TTC549 (cell line): ENCODE data around the gene MPZL3.
"Not testable (repeated sequence)": the region's sequence is repeated elsewhere in the genome, so short reads cannot be mapped to it uniquely, and the experiment has no call there.

Experiments used
- FAIRE-seq: peaks from 2 replicates; lab custom pipeline; 2012; peaks lifted over from hg19 to GRCh38; lab: Jason Lieb, UNC

MPZL3 gene

GRCh38 chr11:118212131-118212725 is 39.9 kb downstream of the MPZL3 start:
- FAIRE-seq: no peak

DNA sequence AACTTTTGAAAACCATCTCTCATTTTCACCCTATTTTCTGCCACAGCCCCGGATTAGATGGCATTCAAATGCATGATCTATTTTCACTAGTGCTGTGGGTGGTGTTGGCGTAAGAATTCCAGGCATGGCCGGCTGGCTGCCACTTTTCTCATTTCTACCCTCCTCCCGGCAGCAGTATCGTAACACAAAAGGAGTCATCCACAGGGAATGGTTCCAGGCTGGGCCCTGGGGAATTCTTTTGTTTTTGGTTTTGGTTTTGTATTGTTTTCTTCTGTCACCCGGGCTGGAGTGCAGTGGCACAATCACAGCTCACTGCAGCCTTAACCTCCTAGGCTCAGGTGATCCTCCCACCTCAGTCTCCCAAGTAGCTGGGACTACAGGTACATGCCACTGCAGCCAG is 41.2 kb downstream of the MPZL3 start:
- no peak for FAIRE-seq

DNA sequence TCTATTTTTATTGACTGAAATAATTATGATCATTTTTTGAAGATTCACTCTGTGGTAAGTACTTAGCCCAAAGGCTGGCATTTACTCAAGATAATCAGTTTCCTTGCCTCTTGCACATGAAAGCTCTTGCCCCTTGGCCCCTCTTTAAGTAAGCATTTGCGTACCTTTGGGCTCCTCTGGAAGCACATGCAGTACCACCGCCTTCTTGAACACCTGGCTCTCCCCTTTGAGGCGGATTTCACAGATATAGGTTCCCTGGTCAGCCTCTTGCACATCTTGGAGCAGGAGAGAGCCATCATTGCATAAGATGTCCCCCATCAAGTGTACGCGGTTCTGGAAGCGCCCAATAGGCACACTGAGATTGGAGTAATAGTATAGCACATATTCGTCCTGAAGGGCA is 41.8 kb downstream of the MPZL3 start:
- no peak for FAIRE-seq

DNA sequence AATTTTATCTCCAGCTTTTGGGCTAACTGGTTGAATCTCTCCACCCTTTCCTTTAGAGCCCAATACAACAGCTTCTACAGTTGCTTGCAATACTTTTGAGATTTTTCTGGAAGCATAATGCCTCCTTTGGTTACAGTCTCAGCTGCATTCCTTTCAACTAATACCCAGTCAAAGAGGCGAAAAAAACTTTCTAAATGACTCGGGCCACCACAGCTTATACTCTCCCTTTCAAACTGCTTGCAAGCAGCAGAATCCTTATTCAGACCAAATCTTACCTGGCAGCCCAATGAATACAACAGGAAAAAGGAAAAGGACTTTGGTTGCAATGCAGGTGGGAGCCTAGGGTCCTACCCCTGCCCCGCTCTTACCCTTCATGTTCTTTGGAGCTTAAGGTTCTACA is 43.1 kb downstream of the MPZL3 start:
- FAIRE-seq: no peak

DNA sequence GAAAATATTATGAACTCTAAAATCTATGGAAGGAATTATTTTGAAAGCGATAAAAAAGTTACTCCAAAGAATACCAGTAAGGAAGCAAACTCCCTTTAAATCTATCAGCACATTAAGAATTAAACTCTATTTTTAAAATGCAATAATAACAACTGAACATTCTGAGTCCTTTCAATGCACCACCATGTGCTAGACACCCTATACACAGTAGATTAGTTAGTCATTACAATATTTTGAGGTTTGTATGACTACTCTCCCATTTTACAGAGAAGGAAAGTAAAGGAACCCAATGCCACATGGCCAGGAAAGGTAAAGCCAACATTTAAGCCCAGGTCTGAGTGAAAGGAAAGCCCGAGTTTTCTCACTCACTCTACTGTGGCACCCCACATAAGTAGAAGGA is 45.1 kb downstream of the MPZL3 start:
- no peak for FAIRE-seq

DNA sequence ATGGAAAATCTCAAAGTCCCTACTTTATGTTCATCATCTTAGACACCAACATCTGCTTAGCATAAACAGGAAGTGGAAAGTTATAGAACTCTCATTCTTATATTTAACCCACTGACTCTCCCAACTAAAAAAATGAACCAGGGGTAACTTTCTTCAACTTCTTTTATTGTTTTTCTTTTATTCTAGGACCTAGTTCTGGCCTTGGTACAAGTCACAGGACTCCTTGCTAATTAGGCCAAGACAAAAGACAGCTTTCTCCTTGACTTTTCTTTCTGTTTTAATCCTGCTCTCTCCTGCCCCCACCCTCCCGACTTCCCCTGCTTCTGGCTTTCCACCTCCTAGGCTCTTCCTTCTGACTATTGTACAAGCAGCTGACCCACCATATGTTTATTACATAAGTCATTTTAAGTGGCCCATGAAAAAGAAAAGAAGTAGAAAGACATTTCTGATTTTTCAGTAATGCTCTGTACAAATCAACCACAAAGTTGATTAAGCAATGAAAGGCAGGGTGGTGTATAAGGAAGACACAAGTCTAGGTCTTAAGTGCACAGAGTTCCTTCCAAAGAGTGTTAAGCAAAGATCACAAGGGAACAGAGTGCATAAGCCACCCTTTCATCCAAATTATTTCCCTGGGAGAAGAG is 45.7 kb downstream of the MPZL3 start:
- FAIRE-seq: no peak

DNA sequence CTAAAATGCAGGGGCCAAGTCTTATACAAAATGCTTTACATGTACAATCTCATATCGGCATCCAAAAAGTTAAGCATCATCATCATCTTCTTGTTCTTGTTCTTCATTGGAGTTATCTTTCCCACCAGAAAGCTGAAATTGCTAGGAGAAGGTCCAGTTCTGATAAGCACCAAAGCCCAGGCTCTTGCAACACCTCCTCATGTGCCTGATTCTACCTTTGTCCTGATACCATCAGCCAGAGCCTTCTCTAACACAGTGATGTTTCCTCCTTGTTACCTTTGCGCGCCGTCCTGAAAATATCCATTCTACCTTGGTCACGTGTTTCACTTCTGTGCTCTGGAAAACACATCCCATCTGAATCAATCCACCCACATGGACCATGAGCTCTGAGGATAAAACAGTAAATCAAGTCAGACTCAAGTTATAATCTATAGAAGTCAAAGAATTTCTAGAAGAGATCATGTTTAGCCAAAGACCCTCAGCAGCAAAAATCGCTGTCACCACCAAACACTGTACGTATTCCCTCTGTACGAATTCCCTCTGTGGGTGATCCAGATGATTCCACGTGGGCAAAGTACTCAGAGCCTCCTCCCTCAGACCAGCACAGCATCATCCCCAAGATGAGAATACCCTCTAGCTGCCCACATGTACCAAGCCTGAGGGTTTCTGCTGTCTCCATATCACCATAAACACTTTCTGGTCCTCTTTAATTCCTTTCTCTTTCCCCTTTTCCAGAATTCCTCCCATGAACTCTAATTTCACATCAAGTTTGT is 46.4 kb downstream of the MPZL3 start:
- FAIRE-seq: no peak

DNA sequence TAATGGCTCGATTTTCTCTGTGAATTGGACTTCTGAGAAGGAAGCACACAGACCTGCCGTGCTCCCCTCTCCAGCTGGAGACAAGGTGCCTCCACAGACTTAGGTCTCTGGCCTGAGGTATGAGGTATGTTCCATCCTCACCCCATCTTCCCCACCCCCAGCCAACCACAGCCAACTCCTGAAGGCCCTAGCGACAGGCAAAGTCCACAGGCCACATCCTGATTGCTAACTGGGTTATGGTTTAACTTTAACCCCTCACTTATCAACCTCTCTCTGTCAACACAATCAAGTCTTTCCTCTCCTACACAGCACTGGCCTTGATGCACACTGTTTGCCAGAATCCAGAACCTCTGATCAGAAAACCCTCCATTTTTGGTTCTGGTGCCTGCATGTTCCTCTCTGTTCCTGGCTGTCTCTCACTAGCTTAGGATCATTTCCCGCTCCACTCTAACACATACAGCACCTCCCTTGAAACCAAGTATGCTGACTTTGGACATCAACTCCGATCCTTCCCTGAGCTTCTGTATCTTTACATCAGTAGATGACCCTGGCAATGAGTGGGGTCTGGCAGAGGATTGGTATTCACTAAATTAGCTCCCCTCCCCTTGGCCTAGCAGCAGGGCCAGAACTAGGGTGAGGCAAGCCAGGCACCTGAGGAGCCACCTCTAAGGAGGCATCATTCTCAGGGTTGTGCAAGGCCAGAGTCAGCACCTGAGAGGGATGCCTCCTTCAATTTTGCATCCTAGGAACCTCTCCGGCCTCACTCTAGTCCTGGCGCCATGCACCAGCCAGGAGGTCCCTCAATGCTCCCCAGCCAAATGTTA is 49.4 kb downstream of the MPZL3 start:
- no peak for FAIRE-seq

DNA sequence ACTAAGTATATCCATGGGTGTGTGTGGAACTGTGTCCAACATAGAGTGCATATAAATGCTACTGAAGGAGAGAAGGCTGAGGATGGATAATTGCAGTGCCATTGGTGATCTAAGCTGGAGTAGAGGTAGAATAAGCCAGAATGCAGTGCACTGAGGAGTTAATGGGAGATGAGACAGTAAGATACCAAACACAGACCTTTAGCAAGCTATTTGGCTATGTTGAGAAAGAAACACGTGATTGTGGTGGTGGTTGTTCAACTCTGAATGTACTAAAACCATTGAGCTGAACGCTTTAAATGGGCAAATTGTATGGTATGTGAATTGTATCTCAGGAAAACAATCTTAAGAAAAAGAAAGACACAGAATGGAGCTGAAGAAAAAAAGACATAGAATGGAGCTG is 50.2 kb downstream of the MPZL3 start:
- FAIRE-seq: no peak

DNA sequence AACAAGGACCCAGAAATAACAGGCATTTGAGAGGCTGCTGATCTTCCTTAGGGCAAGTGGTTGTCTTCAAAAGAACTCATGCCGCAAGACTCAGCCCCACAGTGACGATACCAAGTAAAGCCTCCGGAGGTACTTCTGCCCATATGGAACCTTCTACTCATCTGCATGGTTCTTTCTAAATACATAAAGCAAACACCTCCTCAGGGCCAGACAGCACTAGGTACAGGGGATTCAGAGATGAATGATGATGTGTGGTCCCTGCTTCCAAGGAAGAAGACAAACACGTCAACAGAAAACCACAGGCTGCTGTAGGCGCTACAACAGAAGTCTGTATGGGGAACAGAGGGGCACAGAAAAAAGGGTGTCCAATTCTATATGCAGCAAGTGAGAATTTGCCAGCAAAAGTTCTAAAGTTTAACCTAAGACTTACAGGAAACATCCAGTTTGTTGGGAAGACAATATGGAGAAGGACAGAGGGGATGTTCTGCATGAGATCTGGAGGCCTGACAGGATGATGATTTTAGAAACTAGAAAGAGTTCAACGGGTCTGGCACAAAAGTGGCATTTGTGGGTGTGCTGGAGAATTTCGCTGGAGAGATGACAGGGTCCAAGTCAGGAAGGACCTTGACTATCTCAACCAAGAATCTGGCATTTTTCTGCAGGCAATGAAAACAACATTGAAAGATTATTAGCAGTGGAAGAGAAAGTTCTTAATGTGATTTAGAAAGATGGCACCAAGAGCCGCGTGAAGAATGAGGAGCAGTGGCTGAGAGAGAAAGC is 51.1 kb downstream of the MPZL3 start:
- no peak for FAIRE-seq

DNA sequence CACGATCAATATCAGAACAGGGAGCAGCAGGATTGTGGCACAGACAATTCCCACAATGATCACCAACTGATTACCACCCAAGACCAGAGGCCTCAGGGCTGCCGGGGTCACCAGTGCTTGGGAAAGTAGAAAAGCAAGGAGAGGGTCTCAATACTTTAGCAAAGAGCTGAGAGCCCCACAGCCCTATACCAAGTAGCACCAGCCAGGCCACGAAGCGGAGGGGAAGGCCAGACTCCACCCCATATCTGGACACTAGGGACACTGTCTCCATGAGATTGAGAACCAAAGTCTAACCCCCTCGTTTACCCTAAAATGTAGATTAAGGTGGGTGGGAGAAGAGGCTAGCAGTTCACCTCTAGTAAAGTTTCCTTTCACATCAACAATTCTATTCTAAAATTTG is 51.7 kb downstream of the MPZL3 start:
- no peak for FAIRE-seq

- FAIRE-seq: no peak
Observed at GRCh38 chr11:118199135-118199534, 53.0 kb downstream of the MPZL3 start.

- FAIRE-seq: no peak
Observed at GRCh38 chr11:118198370-118198769, 53.8 kb downstream of the MPZL3 start.

GRCh38 chr11:118194835-118195627 is 57.1 kb downstream of the MPZL3 start:
- no peak for FAIRE-seq

DNA sequence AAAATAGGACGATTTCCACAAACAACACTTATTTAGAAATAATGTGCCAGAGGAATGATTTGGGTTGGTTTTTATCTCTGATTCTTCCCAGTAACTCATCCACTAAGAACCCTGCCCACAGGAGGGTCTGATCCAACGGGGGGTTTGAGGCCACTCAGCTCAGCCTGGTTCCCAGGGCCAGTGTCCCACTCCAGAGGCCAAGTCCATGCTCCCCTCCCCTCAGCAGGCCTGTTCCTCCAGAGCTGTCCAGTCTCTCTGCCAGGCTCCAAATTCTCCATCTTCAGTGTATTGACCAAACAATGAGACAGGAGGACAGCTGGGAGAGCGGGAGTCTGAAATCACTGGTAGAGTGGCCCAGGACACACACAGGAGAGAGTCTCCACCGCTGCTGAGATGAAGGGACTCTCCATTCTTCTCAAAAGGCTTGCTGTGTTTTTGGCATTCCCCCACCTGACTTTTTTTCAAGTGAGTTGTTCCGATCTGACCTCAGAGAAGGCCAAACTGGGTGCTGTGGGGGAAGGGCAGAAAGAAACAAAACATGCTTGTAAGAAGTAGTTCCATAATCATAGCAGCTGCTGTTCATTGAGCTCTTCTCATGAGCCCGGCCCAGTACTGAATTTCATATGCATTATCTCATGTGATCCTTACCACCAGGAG is 58.1 kb downstream of the MPZL3 start:
- no peak for FAIRE-seq

- FAIRE-seq: not testable (repeated sequence)
Observed at GRCh38 chr11:118192817-118193216, 59.3 kb downstream of the MPZL3 start.

- FAIRE-seq: not testable (repeated sequence)
Observed at GRCh38 chr11:118190942-118191506, 61.1 kb downstream of the MPZL3 start.

DNA sequence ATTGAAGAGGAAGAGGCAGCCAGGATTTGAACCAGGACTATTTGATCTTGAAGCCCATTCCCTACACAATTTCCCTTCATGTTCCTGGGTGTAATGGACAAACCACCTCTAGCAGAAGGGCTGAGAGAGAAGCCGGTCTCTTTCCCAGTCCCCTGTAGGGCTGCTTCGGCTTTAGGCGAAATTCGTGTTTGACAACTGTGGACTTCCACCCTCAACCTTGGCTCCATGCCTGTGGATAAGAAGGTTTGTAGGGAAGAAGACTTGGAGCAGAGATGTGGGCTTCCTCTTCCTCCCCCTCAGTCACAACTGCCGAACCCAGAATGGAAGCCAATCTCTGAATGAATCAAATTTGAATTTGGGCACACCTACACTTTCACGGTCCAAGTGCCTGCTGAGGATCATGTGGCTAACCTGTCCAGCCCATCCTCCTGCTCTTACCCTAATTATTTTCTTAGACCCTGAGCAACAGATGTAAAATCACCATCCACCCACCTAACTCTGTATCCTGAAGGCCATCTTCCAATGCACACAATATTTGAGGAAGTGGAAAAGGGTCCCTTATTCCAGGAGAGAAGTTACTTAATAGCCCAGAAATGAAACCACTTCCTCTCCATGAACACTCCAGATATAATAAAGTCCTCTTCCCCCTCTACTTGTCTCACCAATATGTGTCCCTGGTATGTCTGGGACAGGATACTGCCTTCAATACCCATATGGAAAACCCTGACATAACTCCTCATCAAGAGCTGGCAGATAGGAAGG is 65.6 kb downstream of the MPZL3 start:
- no peak for FAIRE-seq

DNA sequence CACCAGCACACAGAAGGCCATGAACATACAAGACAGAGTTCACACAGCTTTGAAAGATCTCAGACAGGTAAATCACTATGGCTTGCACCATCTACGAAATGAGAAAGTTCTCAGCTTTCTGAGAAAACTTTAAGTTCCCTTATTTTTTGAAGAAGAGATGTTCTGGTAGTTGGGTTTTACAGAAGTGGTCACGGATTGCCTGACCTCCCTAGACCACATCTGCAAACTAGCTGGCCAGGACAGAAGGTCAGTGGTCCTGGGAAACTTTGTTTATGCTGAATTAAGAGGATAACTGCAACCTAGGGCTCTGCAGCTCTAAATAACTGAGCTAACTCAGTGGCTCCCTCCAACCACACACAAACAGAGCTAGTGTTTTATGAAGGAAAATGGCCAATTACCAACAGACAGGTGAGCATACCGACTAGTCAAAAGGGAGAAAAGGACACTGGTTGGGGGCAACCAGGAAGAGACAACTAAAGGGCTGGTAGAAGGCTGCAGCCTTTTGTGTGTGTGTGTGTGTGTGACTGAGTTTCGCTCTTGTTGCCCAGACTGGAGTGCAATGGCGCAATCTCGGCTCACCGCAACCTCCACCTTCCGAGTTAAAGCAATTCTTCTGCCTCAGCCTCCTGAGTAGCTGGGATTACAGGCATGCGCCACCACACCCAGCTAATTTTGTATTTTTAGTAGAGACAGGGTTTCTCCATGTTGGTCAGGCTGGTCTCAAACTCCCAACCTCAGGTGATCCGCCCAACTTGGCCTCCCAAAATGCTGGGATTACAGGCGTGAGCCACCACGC is 67.2 kb downstream of the MPZL3 start:
- FAIRE-seq: no peak
